ENCODE results near the gene FBXO2.

DNA sequence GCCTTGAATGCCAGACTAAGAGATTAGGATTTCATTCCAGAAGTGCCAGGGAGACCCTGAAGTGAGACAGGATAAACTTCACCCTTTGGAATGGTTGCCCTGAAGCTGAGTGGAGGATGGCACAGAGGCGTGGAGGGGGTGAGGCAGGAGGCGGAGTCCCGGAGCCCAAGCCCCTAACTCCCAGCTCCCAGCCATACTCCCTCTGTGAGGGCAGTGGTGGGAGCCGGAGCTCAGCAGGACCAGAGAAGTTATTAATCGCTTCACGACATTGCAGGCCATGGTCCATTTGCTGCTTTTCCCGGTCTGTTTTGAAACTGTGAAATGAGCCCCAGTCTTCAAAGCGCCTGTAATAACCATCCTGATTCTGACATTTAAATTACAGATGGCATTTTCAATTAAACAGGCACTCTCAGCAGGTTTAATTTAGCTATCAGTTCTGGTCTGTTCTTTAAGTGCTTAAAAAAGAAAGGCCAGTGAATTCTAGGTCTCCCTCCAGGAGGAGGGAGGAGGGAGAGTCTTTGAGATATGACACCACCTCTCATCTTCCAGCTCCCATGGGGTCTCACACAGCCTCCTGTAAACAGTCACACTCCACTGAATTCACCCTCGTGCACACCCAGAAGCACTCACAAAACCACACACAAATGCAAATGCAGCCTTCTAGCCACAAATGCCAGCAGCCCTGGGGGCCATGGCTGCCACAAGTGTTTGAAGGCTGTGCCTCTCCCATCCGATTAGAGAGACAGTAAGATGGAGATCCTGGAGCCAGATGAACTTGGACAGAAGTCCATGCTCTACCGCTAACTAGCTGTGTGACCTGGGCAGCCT lies 19.6 kb downstream of the FBXO2 start:
- TF ChIP-seq, protein P1, sequence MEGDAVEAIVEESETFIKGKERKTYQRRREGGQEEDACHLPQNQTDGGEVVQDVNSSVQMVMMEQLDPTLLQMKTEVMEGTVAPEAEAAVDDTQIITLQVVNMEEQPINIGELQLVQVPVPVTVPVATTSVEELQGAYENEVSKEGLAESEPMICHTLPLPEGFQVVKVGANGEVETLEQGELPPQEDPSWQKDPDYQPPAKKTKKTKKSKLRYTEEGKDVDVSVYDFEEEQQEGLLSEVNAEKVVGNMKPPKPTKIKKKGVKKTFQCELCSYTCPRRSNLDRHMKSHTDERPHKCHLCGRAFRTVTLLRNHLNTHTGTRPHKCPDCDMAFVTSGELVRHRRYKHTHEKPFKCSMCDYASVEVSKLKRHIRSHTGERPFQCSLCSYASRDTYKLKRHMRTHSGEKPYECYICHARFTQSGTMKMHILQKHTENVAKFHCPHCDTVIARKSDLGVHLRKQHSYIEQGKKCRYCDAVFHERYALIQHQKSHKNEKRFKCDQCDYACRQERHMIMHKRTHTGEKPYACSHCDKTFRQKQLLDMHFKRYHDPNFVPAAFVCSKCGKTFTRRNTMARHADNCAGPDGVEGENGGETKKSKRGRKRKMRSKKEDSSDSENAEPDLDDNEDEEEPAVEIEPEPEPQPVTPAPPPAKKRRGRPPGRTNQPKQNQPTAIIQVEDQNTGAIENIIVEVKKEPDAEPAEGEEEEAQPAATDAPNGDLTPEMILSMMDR (IDR thresholded peaks at IDR 0.05), result no peak
- no peak for TF ChIP-seq EZH2phosphoT487 (IDR thresholded peaks at IDR 0.05)

Data from neural progenitor cell (in vitro differentiated cells).